SU-DHL-6 (cell line): Measurements from ENCODE around the gene SPATC1L.

ENCODE experiments used
- H2AFZ ChIP-seq: fragments of 200-600 bp; sonication (generic); 2 replicates; pipeline ENCODE4 v1.6.1; 2014; ENCODE audit warnings: low read depth, mild to moderate bottlenecking, moderate library complexity, mixed read lengths, antibody characterized with exemption, low read length; ENCODE audit not compliant: severe bottlenecking
- H3F3A ChIP-seq: fragments of 200-600 bp; shearing (Covaris generic); 2 replicates; pipeline ENCODE4 v1.6.0; 2016; ENCODE audit warnings: antibody characterized with exemption, mild to moderate bottlenecking; ENCODE audit not compliant: insufficient read depth
- H3K27ac ChIP-seq: fragments of 200-600 bp; sonication (generic); 2 replicates; pipeline ENCODE4 v1.5.1; 2016; ENCODE audit warnings: low read depth, mild to moderate bottlenecking, low read length, moderate library complexity, mixed read lengths
- H3K27me3 ChIP-seq: fragments of 200-600 bp; sonication (generic), shearing (Covaris generic); 2 replicates; pipeline ENCODE4 v1.6.0; 2014; ENCODE audit warnings: mild to moderate bottlenecking, low read length
- H3K36me3 ChIP-seq: fragments of 200-600 bp; sonication (generic); 2 replicates; pipeline ENCODE4 v1.6.1; 2014; ENCODE audit warnings: mild to moderate bottlenecking, low read length, mixed read lengths
- H3K4me2 ChIP-seq: fragments of 300-600, 200-600 bp; shearing (Covaris generic), sonication (generic); 2 replicates; pipeline ENCODE4 v1.6.0; 2014; ENCODE audit warnings: low read length, low read depth, mild to moderate bottlenecking; ENCODE audit not compliant: poor library complexity, severe bottlenecking
- H3K4me3 ChIP-seq: fragments of 200-600 bp; sonication (generic); 2 replicates; pipeline ENCODE4 v1.5.1; 2014; ENCODE audit warnings: antibody characterized with exemption, low read length, mild to moderate bottlenecking, mixed read lengths; ENCODE audit not compliant: insufficient read depth, poor library complexity, severe bottlenecking
- H3K79me2 ChIP-seq: fragments of 200-600 bp; sonication (generic); 2 replicates; pipeline ENCODE4 v1.6.1; 2014; ENCODE audit warnings: mild to moderate bottlenecking, low read length, moderate library complexity; ENCODE audit not compliant: insufficient read depth
- H3K9ac ChIP-seq: fragments of 200-600 bp; sonication (generic); 2 replicates; pipeline ENCODE4 v1.7.0; 2014; ENCODE audit warnings: mild to moderate bottlenecking, low read length
- H3K9me2 ChIP-seq: fragments of 200-600 bp; sonication (generic); replicated peaks from 2 replicates; pipeline ENCODE4 v1.6.1; 2014; ENCODE audit warnings: low read length; ENCODE audit not compliant: insufficient read depth
- H3K9me3 ChIP-seq: fragments of 200-600 bp; sonication (generic); 2 replicates; pipeline ENCODE4 v1.6.1; 2014; ENCODE audit warnings: low read length, mixed read lengths; ENCODE audit not compliant: insufficient read depth
- H4K20me1 ChIP-seq: fragments of 200-600 bp; sonication (generic); 2 replicates; pipeline ENCODE4 v1.6.1; 2014; ENCODE audit warnings: low read depth, mild to moderate bottlenecking, antibody characterized with exemption, low read length, moderate library complexity, mixed read lengths
- CTCF ChIP-seq: fragments of 200-600 bp; sonication (generic); IDR thresholded peaks from one replicate; pipeline ENCODE4 v1.5.1; 2017; ENCODE audit warnings: antibody characterized with exemption, mild to moderate bottlenecking, low read length, moderate library complexity; ENCODE audit not compliant: insufficient read depth, poor library complexity, severe bottlenecking
- EZH2phosphoT487 ChIP-seq: fragments of 200-600 bp; sonication (generic), shearing (Covaris generic); conservative IDR thresholded peaks from 2 replicates; pipeline ENCODE4 v1.6.1; 2018; ENCODE audit warnings: mild to moderate bottlenecking, antibody characterized with exemption, low read length, moderate library complexity, mixed read lengths

Gene SPATC1L

GRCh38 chr21:46182548-46183336 is 1.5 kb downstream of the SPATC1L start:
- Histone ChIP-seq H3F3A (peaks cover 8% of the 10 kb centered on the region; the same call in 1 of the 2 replicates), H3K79me2 (no peaks in the 10 kb centered on the region), H3K9me3 (no peaks in the 10 kb centered on the region), H3K9me2 (no peaks in the 10 kb centered on the region), H3K9ac (no peak overlapping the region), H3K4me2 (peak overlapping the region; percentile 23), H3K27me3 (no peaks in the 10 kb centered on the region), H4K20me1 (no peaks in the 10 kb centered on the region), H2AFZ (no peak overlapping the region), H3K36me3 (no peaks in the 10 kb centered on the region), H3K27ac (peak overlapping the region; percentile 73), H3K4me3 (no peak overlapping the region)
- TF ChIP-seq CTCF (no peak), EZH2phosphoT487 (no peak)

GRCh38 chr21:46181953-46182547 is 2.2 kb downstream of the SPATC1L start:
- Histone ChIP-seq H3K4me2 (no peak overlapping the region), H2AFZ (no peak overlapping the region), H3F3A (peaks cover 7% of the 10 kb centered on the region; the same call in 1 of the 2 replicates), H3K27me3 (no peaks in the 10 kb centered on the region), H3K9me2 (no peaks in the 10 kb centered on the region), H3K4me3 (no peak overlapping the region), H3K9me3 (no peaks in the 10 kb centered on the region), H3K79me2 (no peaks in the 10 kb centered on the region), H3K36me3 (no peaks in the 10 kb centered on the region), H3K27ac (no peak overlapping the region), H3K9ac (no peak overlapping the region), H4K20me1 (no peaks in the 10 kb centered on the region)
- TF ChIP-seq CTCF = no peak
- no peak for TF ChIP-seq EZH2phosphoT487

- H4K20me1 ChIP-seq = no peaks in the 10 kb centered on the region
- H3F3A ChIP-seq = peaks cover 7% of the 10 kb centered on the region; the same call in 1 of the 2 replicates
- H3K36me3 ChIP-seq = no peaks in the 10 kb centered on the region
- H3K9me2 ChIP-seq = no peaks in the 10 kb centered on the region
- no peaks in the 10 kb centered on the region for H3K27me3 ChIP-seq
- no peak overlapping the region for H3K4me3 ChIP-seq
- no peak overlapping the region for H3K4me2 ChIP-seq
- H3K9ac ChIP-seq = no peak overlapping the region
- H3K79me2 ChIP-seq = no peaks in the 10 kb centered on the region
- H2AFZ ChIP-seq = no peak overlapping the region
- H3K27ac ChIP-seq = no peak overlapping the region
- no peaks in the 10 kb centered on the region for H3K9me3 ChIP-seq
- TF ChIP-seq CTCF = no peak
- no peak for TF ChIP-seq EZH2phosphoT487
Observed at GRCh38 chr21:46181436-46181835, 2.8 kb downstream of the SPATC1L start.
